Mesothelial cell of epicardium (in vitro differentiated cells): Measurements from ENCODE around the gene CNKSR2. TPM values are rescaled to one million over a fixed set of nuclear protein-coding genes. Genes with fewer than 3 reads are reported as not detected.

ENCODE experiments used
- DNase-seq, 2 experiments: peaks; one replicate each; pipeline ENCODE4 v3.0.0; 2021; ENCODE audit warnings: low spot score in 2 of 2; ENCODE audit not compliant: unreplicated experiment in 2 of 2
- H3K27ac Mint-ChIP-seq: 2 replicates; pipeline ENCODE4 v1.8.0; 2021; ENCODE audit warnings: mixed read lengths
- H3K27me3 Mint-ChIP-seq: 2 replicates; pipeline ENCODE4 v1.8.0; 2021; ENCODE audit warnings: low read depth, mixed read lengths
- H3K36me3 Mint-ChIP-seq: 2 replicates; pipeline ENCODE4 v1.8.0; 2021; ENCODE audit warnings: mixed read lengths
- H3K4me1 Mint-ChIP-seq: 2 replicates; pipeline ENCODE4 v1.8.0; 2021; ENCODE audit warnings: mixed read lengths
- H3K4me3 Mint-ChIP-seq: 2 replicates; pipeline ENCODE4 v1.8.0; 2021; ENCODE audit warnings: mild to moderate bottlenecking, moderate library complexity, mixed read lengths
- H3K9me3 Mint-ChIP-seq: 2 replicates; pipeline ENCODE4 v1.8.0; 2021; ENCODE audit warnings: mixed read lengths
- total RNA-seq: library from RNA; stranded (reverse); gene quantifications from 3 replicates; pipeline ENCODE4 v1.2.1, GENCODE V29; 2021
- TF ChIP-seq, protein P1 (sequence below): fragments of 200-600 bp; sonication (generic); IDR thresholded peaks from one replicate; pipeline ENCODE4 v1.5.0; 2021; ENCODE audit warnings: antibody characterized with exemption; ENCODE audit not compliant: unreplicated experiment

The CNKSR2 gene
- total RNA-seq, 1 donor from 2014 or later: 9.1 TPM

DNA sequence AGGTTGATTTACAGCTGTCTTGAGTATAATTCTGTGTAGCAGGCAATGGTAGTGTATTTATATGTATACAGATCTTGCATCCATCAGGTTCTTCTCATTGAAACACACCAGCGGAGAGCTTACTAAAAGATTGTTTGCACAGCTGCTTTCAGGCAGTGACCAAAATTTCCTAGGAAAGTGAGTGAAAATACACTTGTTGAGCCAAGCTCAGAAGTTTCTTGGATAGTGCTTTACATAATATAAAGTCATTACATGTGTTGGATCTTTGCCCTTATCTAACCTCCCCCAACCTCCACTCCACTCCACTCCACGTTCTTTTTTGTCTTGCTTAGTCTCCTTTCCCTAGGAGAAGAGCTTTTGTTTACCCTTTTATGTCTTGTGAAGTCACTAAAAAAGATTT, 34.1 kb downstream of the CNKSR2 start:
- Mint-ChIP-seq H3K4me1 (peaks cover 11% of the 10 kb centered on the region), H3K9me3 (no peaks in the 10 kb centered on the region), H3K27me3 (no peaks in the 10 kb centered on the region), H3K27ac (no peak overlapping the region), H3K36me3 (no peaks in the 10 kb centered on the region), H3K4me3 (no peak overlapping the region)
- no peak for DNase-seq
- TF ChIP-seq, protein P1, sequence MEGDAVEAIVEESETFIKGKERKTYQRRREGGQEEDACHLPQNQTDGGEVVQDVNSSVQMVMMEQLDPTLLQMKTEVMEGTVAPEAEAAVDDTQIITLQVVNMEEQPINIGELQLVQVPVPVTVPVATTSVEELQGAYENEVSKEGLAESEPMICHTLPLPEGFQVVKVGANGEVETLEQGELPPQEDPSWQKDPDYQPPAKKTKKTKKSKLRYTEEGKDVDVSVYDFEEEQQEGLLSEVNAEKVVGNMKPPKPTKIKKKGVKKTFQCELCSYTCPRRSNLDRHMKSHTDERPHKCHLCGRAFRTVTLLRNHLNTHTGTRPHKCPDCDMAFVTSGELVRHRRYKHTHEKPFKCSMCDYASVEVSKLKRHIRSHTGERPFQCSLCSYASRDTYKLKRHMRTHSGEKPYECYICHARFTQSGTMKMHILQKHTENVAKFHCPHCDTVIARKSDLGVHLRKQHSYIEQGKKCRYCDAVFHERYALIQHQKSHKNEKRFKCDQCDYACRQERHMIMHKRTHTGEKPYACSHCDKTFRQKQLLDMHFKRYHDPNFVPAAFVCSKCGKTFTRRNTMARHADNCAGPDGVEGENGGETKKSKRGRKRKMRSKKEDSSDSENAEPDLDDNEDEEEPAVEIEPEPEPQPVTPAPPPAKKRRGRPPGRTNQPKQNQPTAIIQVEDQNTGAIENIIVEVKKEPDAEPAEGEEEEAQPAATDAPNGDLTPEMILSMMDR: no peak

GRCh38 chrX:21408788-21409187, 34.6 kb downstream of the CNKSR2 start:
- Mint-ChIP-seq H3K4me1 (peaks cover 11% of the 10 kb centered on the region), H3K36me3 (no peaks in the 10 kb centered on the region)
- no peak for DNase-seq

DNA sequence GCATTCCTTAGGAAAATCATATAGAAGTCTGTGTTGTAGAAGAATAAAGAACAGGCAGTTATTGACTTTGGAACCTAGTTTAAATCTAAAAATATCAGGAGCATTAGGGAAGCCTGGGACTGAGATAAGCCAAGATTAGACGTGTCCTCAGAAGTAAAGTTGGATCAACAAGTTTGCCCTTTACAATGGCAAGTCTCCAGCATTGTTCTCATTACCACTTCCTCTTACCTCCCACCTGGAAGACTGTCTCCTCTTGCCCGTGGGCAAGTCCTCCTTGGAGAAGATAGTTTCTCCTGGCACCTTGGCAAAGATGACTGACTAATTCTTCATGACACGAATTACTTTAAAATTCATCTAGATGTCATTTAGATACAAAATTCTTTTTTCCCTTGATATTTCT, 37.8 kb downstream of the CNKSR2 start:
- TF ChIP-seq, protein P1: no peak
- H3K4me1 Mint-ChIP-seq: peaks cover 11% of the 10 kb centered on the region
- DNase-seq: no peak
- H3K9me3 Mint-ChIP-seq: peaks cover 33% of the 10 kb centered on the region
- no peak overlapping the region for H3K4me3 Mint-ChIP-seq
- H3K36me3 Mint-ChIP-seq: peaks cover 3% of the 10 kb centered on the region
- H3K27ac Mint-ChIP-seq: no peak overlapping the region
- no peaks in the 10 kb centered on the region for H3K27me3 Mint-ChIP-seq

More at GRCh38 chrX:21408788-21409187, 34.6 kb downstream of the CNKSR2 start:
- H3K27ac Mint-ChIP-seq: no peak overlapping the region
- no peak overlapping the region for H3K4me3 Mint-ChIP-seq
- H3K27me3 Mint-ChIP-seq: no peaks in the 10 kb centered on the region
- H3K9me3 Mint-ChIP-seq: peaks cover 4% of the 10 kb centered on the region
- TF ChIP-seq, protein P1: no peak

DNA sequence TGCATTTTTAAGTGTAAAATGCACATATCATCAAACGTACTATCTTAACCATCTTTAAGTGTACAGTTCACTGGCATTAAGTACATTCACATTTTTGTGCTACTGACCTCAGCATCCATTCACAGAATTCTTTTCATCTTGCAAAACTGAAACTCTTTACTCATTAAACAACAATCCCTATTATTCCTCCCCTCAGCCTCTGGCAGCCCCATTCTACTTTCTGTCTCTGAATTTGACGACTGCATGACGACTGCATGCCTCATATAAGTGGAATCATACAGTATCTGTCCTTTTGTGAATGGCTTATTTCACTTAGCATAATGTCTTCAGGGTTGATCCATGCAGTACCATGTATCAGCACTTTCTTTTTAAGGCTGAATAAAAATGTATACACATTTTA, 38.7 kb downstream of the CNKSR2 start:
- Mint-ChIP-seq H3K9me3 (peaks cover 41% of the 10 kb centered on the region), H3K27me3 (no peaks in the 10 kb centered on the region), H3K36me3 (peaks cover 3% of the 10 kb centered on the region), H3K4me3 (no peak overlapping the region), H3K27ac (no peak overlapping the region), H3K4me1 (peaks cover 11% of the 10 kb centered on the region)
- TF ChIP-seq, protein P1: no peak
- no peak for DNase-seq

GRCh38 chrX:21427086-21427485, 52.9 kb downstream of the CNKSR2 start:
- no peak for DNase-seq
- no peak overlapping the region for H3K27ac Mint-ChIP-seq
- TF ChIP-seq, protein P1: no peak
- no peaks in the 10 kb centered on the region for H3K36me3 Mint-ChIP-seq
- no peaks in the 10 kb centered on the region for H3K27me3 Mint-ChIP-seq
- no peaks in the 10 kb centered on the region for H3K9me3 Mint-ChIP-seq
- H3K4me1 Mint-ChIP-seq: no peaks in the 10 kb centered on the region
- H3K4me3 Mint-ChIP-seq: no peak overlapping the region

DNA sequence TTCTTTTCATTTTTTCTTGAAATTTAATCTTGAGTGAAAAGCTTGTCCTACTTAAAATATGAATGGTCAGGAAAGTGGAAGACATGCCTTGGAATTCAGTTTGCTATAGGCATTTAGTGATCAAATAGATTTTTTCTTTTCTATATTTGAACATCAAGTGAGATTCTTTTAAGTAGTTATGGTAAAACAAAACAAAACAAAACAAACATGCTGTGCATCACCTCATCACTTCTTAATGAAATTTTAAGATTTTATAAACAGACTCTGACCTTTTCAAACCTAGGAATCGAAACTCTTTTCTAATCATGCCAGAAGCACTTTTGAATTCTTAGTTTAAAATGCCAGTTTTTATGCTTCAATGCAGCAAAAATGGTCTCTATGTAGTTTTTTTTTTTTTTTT, 62.8 kb downstream of the CNKSR2 start:
- no peak overlapping the region for H3K4me3 Mint-ChIP-seq
- no peaks in the 10 kb centered on the region for H3K9me3 Mint-ChIP-seq
- no peaks in the 10 kb centered on the region for H3K36me3 Mint-ChIP-seq
- no peaks in the 10 kb centered on the region for H3K27me3 Mint-ChIP-seq
- TF ChIP-seq, protein P1: no peak
- no peak for DNase-seq
- H3K27ac Mint-ChIP-seq: no peak overlapping the region
- H3K4me1 Mint-ChIP-seq: no peaks in the 10 kb centered on the region
